Transverse colon (tissue), 4 donors: ENCODE data around the gene NRARP. TPM values are rescaled to one million over a fixed set of nuclear protein-coding genes. Genes with fewer than 3 reads are reported as not detected.

Experiments used
- DNase-seq: peaks from one replicate; pipeline ENCODE4 v3.0.0-alpha.2; 2019
- H3K27ac ChIP-seq, 4 donors: fragments of 200-600 bp; sonication (generic); 2 replicates each; pipeline ENCODE4 v1.5.1; 2016 to 2018; ENCODE audit warnings: inconsistent platforms in 4 of 4
- H3K27me3 ChIP-seq: fragments of 200-600 bp; sonication (generic); 2 replicates; pipeline ENCODE4 v1.5.1; 2017; ENCODE audit warnings: inconsistent platforms
- H3K36me3 ChIP-seq, 4 donors: fragments of 200-600 bp; sonication (generic); 2 replicates each; pipeline ENCODE4 v1.5.1; 2017 to 2019; ENCODE audit warnings: inconsistent platforms in 4 of 4
- H3K4me1 ChIP-seq, 4 donors: fragments of 200-600 bp; sonication (generic); 2 replicates each; pipeline ENCODE4 v1.5.1; 2017 to 2020; ENCODE audit warnings: inconsistent platforms in 4 of 4
- H3K4me3 ChIP-seq, 4 donors: fragments of 200-600 bp; sonication (generic); 1 replicate in 1 of 4; 2 replicates in 3 of 4; pipeline versions ENCODE4 v1.5.1 to v1.6.1; 2017 to 2019; ENCODE audit warnings: inconsistent platforms in 4 of 4
- H3K9me3 ChIP-seq, 2 donors: fragments of 200-600 bp; sonication (generic); 2 replicates each; pipeline ENCODE4 v1.5.1; 2017 to 2019; ENCODE audit warnings: inconsistent platforms in 2 of 2
- CTCF ChIP-seq, 5 experiments: fragments of 200-600 bp in 3 of 5; fragments of 450-650 bp in 2 of 5; sonication (generic) in 3 of 5; IDR thresholded peaks; 1 replicate in 2 of 5; 2 replicates in 3 of 5; pipeline ENCODE4 v1.5.1; 2016 to 2017; ENCODE audit warnings: antibody characterized with exemption in 5 of 5, inconsistent platforms in 3 of 5, mild to moderate bottlenecking in 2 of 5, moderate library complexity in 1 of 5
- EP300 ChIP-seq: sonication (generic); formaldehyde crosslinking; IDR thresholded peaks from one replicate; pipeline ENCODE4 v1.6.1; 2017; ENCODE audit warnings: antibody characterized with exemption, low read depth
- POLR2A ChIP-seq: fragments of 450-650 bp; IDR thresholded peaks from one replicate; pipeline ENCODE4 v1.6.1; 2016; ENCODE audit warnings: antibody characterized with exemption, mild to moderate bottlenecking, moderate library complexity
- POLR2AphosphoS5 ChIP-seq, 3 donors: sonication (generic); formaldehyde crosslinking; IDR thresholded peaks; one replicate each; pipeline ENCODE4 v1.6.1; 2016; ENCODE audit warnings: antibody characterized with exemption in 3 of 3
- WGBS, 2 donors: methylation state at CpG; one replicate each; pipeline ENCODE4 v1.1.5; 2018; ENCODE audit warnings: low coverage in 1 of 2; 5-methylcytosine and 5-hydroxymethylcytosine counted together
- in situ Hi-C, 4 donors: fragments of 200-750 bp; cut with MboI; loops; one replicate each; pipeline versions ENCODE4 v1.15.0 to v1.15.1; 2017; ENCODE audit warnings: low sequenced_read_pairs in 3 of 4, low pct_ligation_motif_present in 1 of 4, low pct_unique_long_range_greater_than_20kb in 1 of 4
- intact Hi-C: fragments of 100-400 bp; cut with DNase I; formaldehyde crosslinking; loops from one replicate; pipeline ENCODE4 v1.15.1; 2023; ENCODE audit warnings: low total_unique reads
- total RNA-seq, 4 donors: library from RNA; depleted of rRNA; stranded (reverse); fragments of >200 nt; gene quantifications; one replicate each; pipeline ENCODE4 v1.1.0, GENCODE V29; 2016

The NRARP gene
- total RNA-seq, 4 donors from 2014 or later, result 92.0 to 343 (median 134) TPM

GRCh38 chr9:137269231-137269772 is 32.8 kb downstream of the NRARP start:
- DNase-seq, result peak; percentile 78
- in situ Hi-C loops (no loop called here), intact Hi-C loops (no loop called here)
- peak overlapping the region in 1 of 4 donors; percentile 19 for H3K4me3 ChIP-seq
- peaks cover 0 to 27% (median 12%) of the 10 kb centered on the region in 4 donors for H3K36me3 ChIP-seq
- peak overlapping the region; percentile 77 to 83 (median 78) for H3K27ac ChIP-seq
- no peaks in the 10 kb centered on the region for H3K9me3 ChIP-seq
- peak; percentile 35 to 62 (median 43) for TF ChIP-seq POLR2AphosphoS5 (IDR thresholded peaks at IDR 0.05)
- TF ChIP-seq POLR2A, result peak; percentile 58
- TF ChIP-seq CTCF (IDR thresholded peaks at IDR 0.05), result no peak
- no peak for TF ChIP-seq EP300
- WGBS, 2 donors, result 20 to 42% methylated on average over 7 to 17 of the region's 17 CpGs
- peaks cover 13 to 30% (median 25%) of the 10 kb centered on the region in 4 donors for H3K4me1 ChIP-seq
- no peaks in the 10 kb centered on the region for H3K27me3 ChIP-seq

- intact Hi-C loops, result no loop called here
- no peaks in the 10 kb centered on the region for H3K9me3 ChIP-seq
- no peak for TF ChIP-seq EP300
- no peak for TF ChIP-seq POLR2A
- TF ChIP-seq POLR2AphosphoS5 (IDR thresholded peaks at IDR 0.05), result no peak
- no peak for TF ChIP-seq CTCF (IDR thresholded peaks at IDR 0.05)
- H3K36me3 ChIP-seq, result peaks cover 0 to 33% (median 15%) of the 10 kb centered on the region in 4 donors
- DNase-seq, result no peak
- H3K27ac ChIP-seq, result peak overlapping the region; percentile 77 to 83 (median 78)
- H3K27me3 ChIP-seq, result no peaks in the 10 kb centered on the region
- 66 to 70% methylated on average over 8 to 19 of the region's 19 CpGs for WGBS, 2 donors
- in situ Hi-C loops, result no loop called here
- H3K4me3 ChIP-seq, result peak overlapping the region in 1 of 4 donors; percentile 19
- peaks cover 13 to 24% (median 22%) of the 10 kb centered on the region in 4 donors for H3K4me1 ChIP-seq
These were observed 33.4 kb downstream of the NRARP start for GRCh38 chr9:137268538-137269201.

GRCh38 chr9:137267933-137268355 is 34.1 kb downstream of the NRARP start:
- Histone ChIP-seq H3K27me3 (no peaks in the 10 kb centered on the region), H3K27ac (peak overlapping the region in 3 of 4 donors; percentile 77 to 83 (median 77)), H3K4me1 (peaks cover 13 to 24% (median 22%) of the 10 kb centered on the region in 4 donors), H3K4me3 (no peak overlapping the region), H3K9me3 (no peaks in the 10 kb centered on the region), H3K36me3 (peaks cover 0 to 36% (median 15%) of the 10 kb centered on the region in 4 donors)
- DNase-seq, result no peak
- 80 to 89% methylated on average over 1 to 6 of the region's 6 CpGs for WGBS, 2 donors
- intact Hi-C loops, result no loop called here
- in situ Hi-C loops, result no loop called here
- no peak for TF ChIP-seq POLR2AphosphoS5 (IDR thresholded peaks at IDR 0.05)
- no peak for TF ChIP-seq CTCF (IDR thresholded peaks at IDR 0.05)
- no peak for TF ChIP-seq POLR2A
- no peak for TF ChIP-seq EP300

- H3K36me3 ChIP-seq, result peaks cover 0 to 28% (median 8%) of the 10 kb centered on the region in 4 donors
These were observed 35.3 kb downstream of the NRARP start for GRCh38 chr9:137266585-137267453.

More at GRCh38 chr9:137266585-137267453, 35.3 kb downstream of the NRARP start:
- Histone ChIP-seq H3K27ac (no peak overlapping the region), H3K9me3 (no peaks in the 10 kb centered on the region), H3K27me3 (no peaks in the 10 kb centered on the region), H3K4me1 (peaks cover 13 to 24% (median 22%) of the 10 kb centered on the region in 4 donors), H3K4me3 (no peak overlapping the region)
- 20 to 90% methylated on average over 1 to 34 of the region's 34 CpGs for WGBS, 2 donors
- DNase-seq, result no peak
- intact Hi-C loops (no loop called here), in situ Hi-C loops (no loop called here)
- TF ChIP-seq POLR2AphosphoS5 (IDR thresholded peaks at IDR 0.05), result no peak
- TF ChIP-seq POLR2A, result no peak
- no peak for TF ChIP-seq CTCF (IDR thresholded peaks at IDR 0.05)
- no peak for TF ChIP-seq EP300
